Prostate gland (tissue), 2 donors: ENCODE data around the gene LDAF1.

Source experiments
- CTCF ChIP-seq, 4 experiments: fragments of 200-600 bp in 2 of 4; fragments of 450-650 bp in 2 of 4; sonication (generic) in 2 of 4; IDR thresholded peaks; 1 replicate in 3 of 4; 2 replicates in 1 of 4; pipeline ENCODE4 v1.5.1; 2016 to 2019; ENCODE audit warnings: antibody characterized with exemption in 4 of 4, mild to moderate bottlenecking in 2 of 4, moderate library complexity in 2 of 4
- POLR2A ChIP-seq: fragments of 450-650 bp; IDR thresholded peaks from one replicate; pipeline ENCODE4 v1.6.1; 2016; ENCODE audit warnings: antibody characterized with exemption, mild to moderate bottlenecking
- POLR2AphosphoS5 ChIP-seq: sonication (generic); formaldehyde crosslinking; IDR thresholded peaks from one replicate; pipeline ENCODE4 v1.6.1; 2017; ENCODE audit warnings: antibody characterized with exemption

DNA sequence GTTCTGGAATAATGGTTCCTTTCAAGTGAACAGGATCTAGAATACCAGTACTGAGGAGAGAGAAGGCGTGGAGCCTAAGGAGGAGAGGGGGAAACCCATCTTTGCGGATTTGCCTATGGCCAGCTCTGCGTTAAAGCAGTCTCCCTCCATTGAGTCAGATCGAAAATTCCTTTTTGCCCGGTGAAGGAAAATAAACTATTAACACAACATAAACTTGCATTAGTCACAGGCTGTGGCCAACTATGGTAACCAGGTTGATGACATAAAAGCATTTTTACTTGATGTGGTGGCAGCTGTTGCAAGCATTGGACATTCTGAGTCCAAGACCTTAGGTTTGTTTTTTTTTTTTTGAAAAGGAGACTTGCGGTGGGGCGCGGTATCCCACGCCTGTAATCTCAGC lies 8.9 kb downstream of the LDAF1 start:
- TF ChIP-seq POLR2A (no peak), CTCF (IDR thresholded peaks at IDR 0.05) (no peak), POLR2AphosphoS5 (no peak)
